Endothelial cell of umbilical vein (primary cell): ENCODE data around the gene TNFRSF1A. TPM values are rescaled to one million over a fixed set of nuclear protein-coding genes. Genes with fewer than 3 reads are reported as not detected.

Source experiments
- BruUV-seq: library from RNA; stranded (reverse); fragments of 400-500 nt; replicated peaks from 2 replicates; lab custom pipeline; 2021; lab: Mats Ljungman, UMichigan
- CTCF ChIA-PET: fragments of 300-600, 350-600 bp; sonication (Branson Sonifier 250); formaldehyde crosslinking; loops from one replicate; lab custom pipeline; 2021; ENCODE audit warnings: antibody characterized with exemption, inconsistent platforms; lab: Charles Lee
- POLR2A ChIA-PET: fragments of 300-600, 350-600 bp; sonication (Branson Sonifier 250); formaldehyde crosslinking; loops from one replicate; lab custom pipeline; 2021; ENCODE audit warnings: antibody characterized with exemption, inconsistent platforms; lab: Charles Lee
- DNase-seq: peaks from one replicate; pipeline ENCODE4 v3.0.0-alpha.2; 2011; ENCODE audit warnings: low read depth, low spot score
- FAIRE-seq: peaks from 2 replicates; lab custom pipeline; 2011; peaks lifted over from hg19 to GRCh38; lab: Jason Lieb, UNC
- H2AFZ ChIP-seq: 2 replicates; pipeline ENCODE4 v1.6.0; 2012; ENCODE audit warnings: low read depth, low read length, control low read depth, inconsistent platforms
- H3K27ac ChIP-seq: 2 replicates; pipeline ENCODE4 v1.5.1; 2011; ENCODE audit warnings: low read depth, mild to moderate bottlenecking, control low read depth, low read length, moderate library complexity; ENCODE audit not compliant: insufficient read depth
- H3K27me3 ChIP-seq, 2 experiments: 2 replicates each; pipeline versions ENCODE4 v1.6.0 to v1.6.1; 2011; ENCODE audit warnings: low read length in 2 of 2, mixed read lengths in 1 of 2; ENCODE audit not compliant: control insufficient read depth in 2 of 2, insufficient read depth in 2 of 2
- H3K36me3 ChIP-seq, 2 experiments: 2 replicates in 1 of 2; 3 replicates in 1 of 2; pipeline ENCODE4 v1.5.1; 2011; ENCODE audit warnings: low read length in 2 of 2, mild to moderate bottlenecking in 1 of 2, moderate library complexity in 1 of 2; ENCODE audit not compliant: control insufficient read depth in 2 of 2, insufficient read depth in 2 of 2; ENCODE audit errors: extremely low read depth in 1 of 2
- H3K4me1 ChIP-seq: 3 replicates; pipeline ENCODE4 v1.5.1; 2011; ENCODE audit warnings: mild to moderate bottlenecking, low read length; ENCODE audit not compliant: control insufficient read depth, insufficient read depth; ENCODE audit errors: extremely low read depth
- H3K4me2 ChIP-seq: 2 replicates; pipeline ENCODE4 v1.6.1; 2011; ENCODE audit warnings: low read length, control low read depth, mixed read lengths; ENCODE audit not compliant: insufficient read depth
- H3K4me3 ChIP-seq, 3 experiments: fragments of 200-600 bp in 1 of 3; sonication (generic), shearing (Covaris generic) in 1 of 3; replicated peaks in 1 of 3; 2 replicates each; pipeline ENCODE4 v1.5.1; 2011 to 2016; ENCODE audit warnings: control low read depth in 3 of 3, low read length in 3 of 3, mild to moderate bottlenecking in 2 of 3, inconsistent platforms in 1 of 3, low read depth in 1 of 3, moderate library complexity in 1 of 3; ENCODE audit not compliant: insufficient read depth in 1 of 3
- H3K79me2 ChIP-seq: 2 replicates; pipeline ENCODE4 v1.6.0; 2012; ENCODE audit warnings: low read length, inconsistent platforms; ENCODE audit not compliant: control insufficient read depth, insufficient read depth
- H3K9ac ChIP-seq: replicated peaks from 2 replicates; pipeline ENCODE3; 2011; ENCODE audit warnings: low read length, control low read depth; ENCODE audit not compliant: insufficient read depth; ENCODE audit errors: extremely low read depth
- H3K9me1 ChIP-seq: replicated peaks from 3 replicates; pipeline ENCODE4 v1.6.0; 2011; ENCODE audit warnings: mild to moderate bottlenecking, low read length; ENCODE audit not compliant: control insufficient read depth, insufficient read depth; ENCODE audit errors: extremely low read depth
- H3K9me3 ChIP-seq: replicated peaks from 2 replicates; pipeline ENCODE4 v1.5.1; 2012; ENCODE audit warnings: low read length, inconsistent platforms; ENCODE audit not compliant: control insufficient read depth, insufficient read depth
- H4K20me1 ChIP-seq: replicated peaks from 2 replicates; pipeline ENCODE3; 2011; ENCODE audit warnings: mild to moderate bottlenecking, low read length; ENCODE audit not compliant: control insufficient read depth, insufficient read depth; ENCODE audit errors: extremely low read depth
- EZH2 ChIP-seq: IDR thresholded peaks from 2 replicates; pipeline ENCODE4 v1.6.1; 2012; ENCODE audit warnings: borderline replicate concordance, low read depth, mild to moderate bottlenecking, moderate library complexity, low read length, inconsistent platforms; ENCODE audit not compliant: severe bottlenecking
- FOS ChIP-seq: IDR thresholded peaks from 2 replicates; pipeline ENCODE4 v1.6.1; 2011; ENCODE audit warnings: mild to moderate bottlenecking, low read length, moderate library complexity, borderline replicate concordance; ENCODE audit not compliant: insufficient read depth
- GATA2 ChIP-seq: IDR thresholded peaks from 2 replicates; pipeline ENCODE4 v1.7.0; 2011; ENCODE audit warnings: low read depth, mild to moderate bottlenecking, moderate library complexity, mixed read lengths, low read length; ENCODE audit not compliant: insufficient read length, insufficient read depth
- JUN ChIP-seq: IDR thresholded peaks from 2 replicates; pipeline ENCODE4 v1.6.1; 2011; ENCODE audit warnings: borderline replicate concordance, low read depth; ENCODE audit not compliant: insufficient read length, insufficient read depth
- MAX ChIP-seq: IDR thresholded peaks from 2 replicates; pipeline ENCODE4 v1.6.1; 2011; ENCODE audit not compliant: insufficient read depth, insufficient read length
- MYC ChIP-seq: IDR thresholded peaks from one replicate; pipeline ENCODE4 v1.6.1; 2011; ENCODE audit warnings: mild to moderate bottlenecking, low read depth, low read length
- POLR2A ChIP-seq: IDR thresholded peaks from 2 replicates; pipeline ENCODE4 v1.6.1; 2012; ENCODE audit warnings: low read depth, mild to moderate bottlenecking, control low read depth, low read length
- POLR2AphosphoS5 ChIP-seq: IDR thresholded peaks from 2 replicates; pipeline ENCODE4 v1.6.1; 2012; ENCODE audit warnings: low read depth, mild to moderate bottlenecking, control low read depth, low read length, moderate library complexity; ENCODE audit not compliant: insufficient read depth
- dilution Hi-C: fragments of 300-500 bp; cut with MboI; formaldehyde crosslinking; loops from one replicate; pipeline ENCODE4 v1.15.0; 2019; ENCODE audit warnings: low sequenced_read_pairs; ENCODE audit not compliant: extremely low pct_ligation_motif_present
- intact Hi-C: fragments of 100-400 bp; cut with micrococcal nuclease; formaldehyde crosslinking; loops from one replicate; pipeline ENCODE4 v1.10.0; 2022
- polyA plus RNA-seq, 4 experiments: library from polyadenylated mRNA; depleted of rRNA in 3 of 4; stranded (reverse) in 3 of 4; unstranded in 1 of 4; fragments of >200 nt; gene quantifications; 2 replicates each; pipeline versions ENCODE4 v1.2.1 to v1.2.3, GENCODE V29; 2011 to 2012; ENCODE audit warnings: missing spikeins in 1 of 4
- total RNA-seq: library from RNA; stranded (reverse); gene quantifications from 2 replicates; pipeline ENCODE4 v1.2.3, GENCODE V29; 2021
- TF ChIP-seq, protein P1 (sequence below), 2 donors: IDR thresholded peaks; 1 replicate in 1 of 2; 2 replicates in 1 of 2; pipeline ENCODE4 v1.5.1; 2011; ENCODE audit warnings: low read length in 2 of 2, mild to moderate bottlenecking in 2 of 2, moderate library complexity in 2 of 2, control low read depth in 1 of 2, inconsistent platforms in 1 of 2, low read depth in 1 of 2; ENCODE audit not compliant: insufficient read depth in 1 of 2; ENCODE audit errors: extremely low read depth in 1 of 2

Gene TNFRSF1A
- total and polyA plus RNA-seq, 2 donors (not counting 3 experiments of a cell fraction or from before 2014, with no cell fraction given), result 86.5 to 98.2 TPM

DNA sequence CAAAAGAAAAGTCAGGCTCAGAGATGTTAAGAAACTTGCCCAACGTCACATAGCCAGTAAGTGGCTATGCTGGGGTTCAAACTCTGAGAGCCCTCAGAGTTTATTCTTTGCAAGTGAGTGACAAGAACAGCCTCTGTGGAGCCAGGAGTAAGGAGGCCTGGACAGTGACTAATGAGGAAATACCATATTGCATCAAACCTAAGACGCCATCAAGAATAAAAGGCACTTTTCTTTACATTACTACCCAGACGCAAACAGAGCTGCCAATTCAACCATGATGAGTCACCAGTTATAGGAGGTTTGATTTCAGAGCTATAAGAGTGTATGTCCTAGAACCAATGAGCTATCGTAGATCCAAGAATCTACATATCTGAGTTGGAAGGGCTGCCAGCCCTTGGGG is 9.4 kb downstream of the TNFRSF1A start:
- Histone ChIP-seq H3K27me3 (no peaks in the 10 kb centered on the region), H3K9ac (no peak overlapping the region), H3K4me2 (no peak overlapping the region), H3K9me3 (no peaks in the 10 kb centered on the region), H2AFZ (no peak overlapping the region), H3K9me1 (no peaks in the 10 kb centered on the region), H3K36me3 (peaks cover 30 to 52% of the 10 kb centered on the region in 2 experiments), H4K20me1 (no peaks in the 10 kb centered on the region), H3K4me3 (no peak overlapping the region), H3K4me1 (peaks cover 36% of the 10 kb centered on the region), H3K79me2 (peaks cover 42% of the 10 kb centered on the region), H3K27ac (peak overlapping the region; percentile 32)
- TF ChIP-seq POLR2A, result no peak
- TF ChIP-seq EZH2, result no peak
- TF ChIP-seq POLR2AphosphoS5, result no peak
- TF ChIP-seq, protein P1, sequence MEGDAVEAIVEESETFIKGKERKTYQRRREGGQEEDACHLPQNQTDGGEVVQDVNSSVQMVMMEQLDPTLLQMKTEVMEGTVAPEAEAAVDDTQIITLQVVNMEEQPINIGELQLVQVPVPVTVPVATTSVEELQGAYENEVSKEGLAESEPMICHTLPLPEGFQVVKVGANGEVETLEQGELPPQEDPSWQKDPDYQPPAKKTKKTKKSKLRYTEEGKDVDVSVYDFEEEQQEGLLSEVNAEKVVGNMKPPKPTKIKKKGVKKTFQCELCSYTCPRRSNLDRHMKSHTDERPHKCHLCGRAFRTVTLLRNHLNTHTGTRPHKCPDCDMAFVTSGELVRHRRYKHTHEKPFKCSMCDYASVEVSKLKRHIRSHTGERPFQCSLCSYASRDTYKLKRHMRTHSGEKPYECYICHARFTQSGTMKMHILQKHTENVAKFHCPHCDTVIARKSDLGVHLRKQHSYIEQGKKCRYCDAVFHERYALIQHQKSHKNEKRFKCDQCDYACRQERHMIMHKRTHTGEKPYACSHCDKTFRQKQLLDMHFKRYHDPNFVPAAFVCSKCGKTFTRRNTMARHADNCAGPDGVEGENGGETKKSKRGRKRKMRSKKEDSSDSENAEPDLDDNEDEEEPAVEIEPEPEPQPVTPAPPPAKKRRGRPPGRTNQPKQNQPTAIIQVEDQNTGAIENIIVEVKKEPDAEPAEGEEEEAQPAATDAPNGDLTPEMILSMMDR (IDR thresholded peaks at IDR 0.05; ENCODE audit: extremely low read depth in 1 of 2, insufficient read depth in 1 of 2, low read depth in 1 of 2, low read length in 2 of 2), result no peak
- peak; percentile 78 for TF ChIP-seq FOS
- TF ChIP-seq MAX, result no peak
- no peak for TF ChIP-seq MYC
- TF ChIP-seq GATA2, result no peak
- peak; percentile 74 for TF ChIP-seq JUN
- peak; percentile 50 for DNase-seq
- ChIA-PET POLR2A (interaction anchor here (0.6 to 0.9 kb wide), 3 partner anchors 20 to 138 kb away, joined by 3 to 8 read pairs (median 4); partner anchors contain the start of gene VAMP1), CTCF (interaction anchor here (0.7 to 1.5 kb wide), 12 partner anchors 9 to 205 kb away, joined by 3 to 9 read pairs (median 3); partner anchors contain the start of genes LTBR and TNFRSF1A)
- peak; percentile 93 for FAIRE-seq
- intact Hi-C loops (loop anchor here (1.0 kb wide), 1 partner anchor 9 kb away; no protein-coding TSS in a partner anchor), dilution Hi-C loops (no loop called here)
- no TSS peak for BruUV-seq
